Activated T-cell treated with anti-CD3 and anti-CD28 coated beads for 4 hours (primary cell): Measurements from ENCODE around the gene ENPP7.

Experiments
- DNase-seq: peaks from one replicate; pipeline ENCODE4 v3.0.0-alpha.2; 2020

Gene ENPP7

DNA sequence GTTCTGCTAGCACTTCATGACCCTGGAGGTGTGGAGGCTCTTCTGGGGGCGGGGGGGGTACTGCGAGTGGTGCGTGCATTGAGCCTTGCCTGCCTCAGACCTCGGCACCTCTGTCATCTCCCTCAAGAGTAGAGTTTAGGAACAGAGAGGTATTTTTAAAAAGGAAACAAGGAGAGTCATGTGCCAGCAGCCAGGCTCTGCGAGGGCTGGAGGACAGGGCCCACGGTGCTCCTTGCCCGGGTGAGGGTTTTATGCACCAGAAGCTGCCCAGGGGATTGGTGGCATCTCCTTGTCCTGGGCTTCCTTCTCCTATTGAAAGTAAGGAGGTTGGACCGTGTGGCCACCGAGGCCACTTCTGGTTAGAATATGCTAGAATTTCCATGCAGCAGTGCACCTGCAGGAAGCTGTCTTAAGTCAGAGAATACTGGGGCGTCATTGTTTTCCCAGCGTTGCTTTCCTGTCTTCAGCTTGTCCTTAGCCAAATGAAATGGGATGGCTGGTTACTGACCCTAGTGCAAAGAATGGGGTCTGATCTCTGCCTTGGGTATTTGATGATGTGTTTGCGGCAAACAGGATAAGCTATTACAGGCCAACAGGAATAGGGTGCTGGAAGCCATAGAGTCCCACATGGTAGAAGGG lies 50.4 kb downstream of the ENPP7 start:
- DNase-seq = no peak

DNA sequence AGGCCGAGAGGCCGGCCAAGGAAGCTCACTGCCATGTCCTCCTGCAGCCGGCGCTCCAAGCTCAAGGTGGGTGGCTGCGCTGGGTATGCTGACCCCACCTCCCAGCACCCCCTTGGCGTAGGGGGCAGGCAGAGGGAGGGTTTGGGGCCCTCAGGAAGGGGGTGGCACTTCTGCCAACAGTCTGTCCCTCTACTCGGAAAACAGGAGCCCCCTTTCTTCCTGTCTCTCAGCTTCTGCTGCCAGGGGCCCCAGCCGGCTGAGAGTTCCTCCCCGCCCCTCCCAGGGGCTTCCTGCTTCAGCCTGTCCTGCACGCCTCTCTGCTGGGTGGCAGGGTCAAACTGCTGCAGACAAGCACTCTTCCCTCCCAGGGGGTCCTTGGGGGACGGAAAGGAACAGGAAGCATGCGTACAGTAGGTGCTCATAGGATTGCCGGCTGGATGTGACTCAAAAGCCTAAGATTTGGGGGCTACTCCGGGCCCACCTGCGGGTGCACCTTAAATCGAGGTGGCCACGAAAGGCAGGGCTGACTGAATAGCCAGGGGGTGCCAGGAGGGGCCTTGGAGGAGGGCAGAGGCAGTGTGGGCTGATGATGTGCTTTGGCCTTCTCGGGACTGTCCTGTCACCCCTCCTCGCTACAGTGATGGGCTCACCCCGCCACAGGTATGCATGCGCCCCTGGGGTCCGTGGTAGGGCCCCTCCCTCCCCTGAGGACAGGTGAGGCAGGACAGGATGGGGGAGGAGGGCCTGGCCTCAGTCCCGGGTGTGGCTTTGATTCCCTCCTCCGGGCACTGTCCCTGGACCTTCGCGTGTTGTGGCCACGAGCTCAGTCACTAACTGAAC lies 51.2 kb downstream of the ENPP7 start:
- no peak for DNase-seq

DNA sequence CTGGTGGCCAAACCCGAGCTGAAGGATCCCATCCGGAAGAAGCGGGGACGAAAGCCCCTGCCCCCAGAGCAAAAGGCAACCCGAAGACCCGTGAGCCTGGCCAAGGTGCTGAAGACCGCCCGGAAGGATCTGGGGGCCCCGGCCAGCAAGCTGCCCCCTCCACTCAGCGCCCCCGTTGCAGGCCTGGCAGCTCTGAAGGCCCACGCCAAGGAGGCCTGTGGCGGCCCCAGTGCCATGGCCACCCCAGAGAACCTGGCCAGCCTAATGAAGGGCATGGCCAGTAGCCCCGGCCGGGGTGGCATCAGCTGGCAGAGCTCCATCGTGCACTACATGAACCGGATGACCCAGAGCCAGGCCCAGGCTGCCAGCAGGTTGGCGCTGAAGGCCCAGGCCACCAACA lies 53.1 kb downstream of the ENPP7 start:
- no peak for DNase-seq

DNA sequence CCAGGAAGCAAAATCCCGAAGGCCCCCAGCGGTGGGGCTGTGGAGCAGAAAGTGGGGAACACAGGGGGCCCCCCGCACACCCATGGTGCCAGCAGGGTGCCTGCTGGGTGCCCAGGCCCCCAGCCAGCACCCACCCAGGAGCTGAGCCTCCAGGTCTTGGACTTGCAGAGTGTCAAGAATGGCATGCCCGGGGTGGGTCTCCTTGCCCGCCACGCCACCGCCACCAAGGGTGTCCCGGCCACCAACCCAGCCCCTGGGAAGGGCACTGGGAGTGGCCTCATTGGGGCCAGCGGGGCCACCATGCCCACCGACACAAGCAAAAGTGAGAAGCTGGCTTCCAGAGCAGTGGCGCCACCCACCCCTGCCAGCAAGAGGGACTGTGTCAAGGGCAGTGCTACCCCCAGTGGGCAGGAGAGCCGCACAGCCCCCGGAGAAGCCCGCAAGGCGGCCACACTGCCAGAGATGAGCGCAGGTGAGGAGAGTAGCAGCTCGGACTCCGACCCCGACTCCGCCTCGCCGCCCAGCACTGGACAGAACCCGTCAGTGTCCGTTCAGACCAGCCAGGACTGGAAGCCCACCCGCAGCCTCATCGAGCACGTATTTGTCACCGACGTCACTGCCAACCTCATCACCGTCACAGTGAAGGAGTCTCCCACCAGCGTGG lies 53.7 kb downstream of the ENPP7 start:
- no peak for DNase-seq

- DNase-seq = no peak
These were observed 54.5 kb downstream of the ENPP7 start for GRCh38 chr17:79785017-79785899.

- DNase-seq = no peak
These were observed 55.4 kb downstream of the ENPP7 start for GRCh38 chr17:79785900-79786810.

DNA sequence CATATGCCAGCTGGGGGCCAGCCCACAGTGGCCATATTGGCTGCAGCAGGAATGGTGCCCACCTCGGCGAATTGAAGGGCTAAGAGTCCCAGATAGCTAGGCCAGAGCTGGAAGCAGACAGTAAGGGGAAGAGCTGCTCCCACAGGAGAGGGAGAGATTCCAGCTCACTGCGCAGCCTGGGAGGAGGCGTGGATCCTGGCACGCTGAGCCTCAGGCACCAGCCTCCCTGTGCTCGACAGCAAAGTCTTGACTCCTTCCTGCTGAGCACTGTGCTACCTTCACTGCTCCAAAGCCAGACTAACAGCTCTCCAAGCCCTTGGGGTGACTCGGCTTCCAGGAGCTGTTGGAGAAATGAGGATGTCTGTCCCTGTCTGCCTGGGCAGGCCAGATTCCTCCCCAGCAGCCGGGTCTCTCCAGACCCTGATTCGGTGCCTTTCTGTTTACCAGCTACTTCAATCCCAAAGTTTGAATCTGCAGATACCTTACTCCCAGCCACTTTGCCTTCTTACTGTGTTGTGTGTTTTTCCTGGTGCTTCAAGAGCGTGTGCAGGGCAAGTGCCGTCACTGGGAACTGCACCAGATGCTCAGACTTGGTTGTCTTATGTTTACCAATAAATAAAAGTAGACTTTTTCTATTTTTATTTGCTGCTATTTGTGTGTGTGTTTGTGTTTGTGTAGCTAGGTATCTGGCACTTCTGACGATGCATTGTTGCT lies 56.3 kb downstream of the ENPP7 start:
- DNase-seq = no peak

DNA sequence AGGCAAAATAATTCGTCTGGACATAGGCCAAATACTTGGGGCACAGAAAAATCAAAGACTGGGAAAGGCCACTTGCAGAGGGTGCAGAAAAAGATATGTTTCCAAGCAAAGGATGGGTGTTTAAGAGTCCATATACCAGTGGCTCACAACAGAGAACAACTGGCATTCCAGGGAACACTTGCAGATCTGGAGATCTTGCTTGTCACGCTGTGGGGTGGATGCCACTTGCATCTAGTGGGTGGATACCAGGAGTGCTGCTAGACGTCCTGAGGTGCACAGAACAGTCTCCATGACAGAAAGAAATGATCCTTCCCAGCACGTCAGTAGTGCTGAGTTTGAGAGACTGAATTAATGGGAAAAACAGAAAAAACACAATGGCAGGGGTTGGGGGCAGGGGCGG lies 57.7 kb downstream of the ENPP7 start:
- DNase-seq = no peak

GRCh38 chr17:79788989-79789942 lies 58.5 kb downstream of the ENPP7 start:
- DNase-seq = no peak

GRCh38 chr17:79789943-79790804 lies 59.4 kb downstream of the ENPP7 start:
- no peak for DNase-seq

GRCh38 chr17:79790805-79791734 lies 60.3 kb downstream of the ENPP7 start:
- no peak for DNase-seq

GRCh38 chr17:79791735-79792161 lies 61.0 kb downstream of the ENPP7 start:
- no peak for DNase-seq
